Kidney (tissue), 14 donors: Measurements from ENCODE around the gene ECM2. TPM values are rescaled to one million over a fixed set of nuclear protein-coding genes. Genes with fewer than 3 reads are reported as not detected.

Source experiments
- DNase-seq, 5 donors: peaks; one replicate each; pipeline ENCODE4 v3.0.0-alpha.2; 2013 to 2020
- FAIRE-seq: peaks from 2 replicates; lab custom pipeline; 2012; peaks lifted over from hg19 to GRCh38; lab: Jason Lieb, UNC
- H3K27ac ChIP-seq, 2 donors: one replicate each; pipeline ENCODE4 v1.7.0; 2013; ENCODE audit warnings: low read depth in 2 of 2, low read length in 2 of 2, inconsistent platforms in 1 of 2
- H3K27me3 ChIP-seq: one replicate; pipeline ENCODE4 v1.7.1; 2013; ENCODE audit warnings: low read length, inconsistent platforms; ENCODE audit not compliant: control insufficient read depth, insufficient read depth
- H3K36me3 ChIP-seq, 3 donors: one replicate each; pipeline versions ENCODE4 v1.7.0 to v1.7.1; 2013; ENCODE audit warnings: low read length in 3 of 3, control low read depth in 1 of 3, inconsistent platforms in 1 of 3; ENCODE audit not compliant: insufficient read depth in 3 of 3, control insufficient read depth in 2 of 3
- H3K4me1 ChIP-seq, 3 donors: one replicate each; pipeline versions ENCODE4 v1.7.0 to v1.7.1; 2013; ENCODE audit warnings: low read length in 3 of 3, inconsistent platforms in 1 of 3, low read depth in 1 of 3; ENCODE audit not compliant: control insufficient read depth in 2 of 3, insufficient read depth in 2 of 3
- H3K4me3 ChIP-seq, 3 donors: one replicate each; pipeline versions ENCODE4 v1.7.0 to v1.8.1; 2013; ENCODE audit warnings: low read length in 3 of 3, control low read depth in 1 of 3, inconsistent platforms in 1 of 3
- H3K9ac ChIP-seq, 3 donors: one replicate each; pipeline versions ENCODE4 v1.7.0 to v1.7.1; 2013; ENCODE audit warnings: low read length in 3 of 3, control low read depth in 1 of 3, inconsistent platforms in 1 of 3
- H3K9me3 ChIP-seq, 3 donors: one replicate each; pipeline versions ENCODE4 v1.7.0 to v1.7.1; 2013; ENCODE audit warnings: low read length in 3 of 3, control low read depth in 1 of 3, inconsistent platforms in 1 of 3; ENCODE audit not compliant: control insufficient read depth in 2 of 3, insufficient read depth in 1 of 3
- intact Hi-C: fragments of 100-400 bp; cut with DNase I; formaldehyde crosslinking; loops from one replicate; pipeline ENCODE4 v1.11.1; 2022
- polyA plus RNA-seq: library from polyadenylated mRNA; stranded (reverse); fragments of 350-450 nt; fragmentation: Illumina TruSeq; extraction: RNeasy Lipid Tissue Mini Kit (QIAGEN cat#74804); gene quantifications from one replicate; pipeline ENCODE4 v1.2.3, GENCODE V29; 2014; ENCODE audit warnings: low read depth, low replicate concordance; ENCODE audit not compliant: insufficient read depth
- total RNA-seq: library from RNA; stranded (reverse); fragmentation: NEBNext Ultra II Directional; extraction: Animal tissue kit (Norgen Biotek cat#: 25700); gene quantifications from one replicate; pipeline ENCODE4 v1.2.1, GENCODE V29; 2021
- TF ChIP-seq, protein P1 (sequence below): IDR thresholded peaks from 3 replicates; pipeline ENCODE4 v1.5.1; 2012; ENCODE audit warnings: mild to moderate bottlenecking, moderate library complexity, borderline replicate concordance; ENCODE audit not compliant: insufficient read depth; ENCODE audit errors: extremely low read depth
- donor health status: control.
- donor health status: control.
- donor health status: control.
- donor health status: control.
- donor health status: control.
- donor health status: DM: yes; HTN: yes; CAD: no.
- donor health status: Normal renal cell carcinoma (clear cell type).

ECM2 gene
- total and polyA plus RNA-seq, 2 donors from 2014 or later = 5.5 to 7.6 TPM

DNA sequence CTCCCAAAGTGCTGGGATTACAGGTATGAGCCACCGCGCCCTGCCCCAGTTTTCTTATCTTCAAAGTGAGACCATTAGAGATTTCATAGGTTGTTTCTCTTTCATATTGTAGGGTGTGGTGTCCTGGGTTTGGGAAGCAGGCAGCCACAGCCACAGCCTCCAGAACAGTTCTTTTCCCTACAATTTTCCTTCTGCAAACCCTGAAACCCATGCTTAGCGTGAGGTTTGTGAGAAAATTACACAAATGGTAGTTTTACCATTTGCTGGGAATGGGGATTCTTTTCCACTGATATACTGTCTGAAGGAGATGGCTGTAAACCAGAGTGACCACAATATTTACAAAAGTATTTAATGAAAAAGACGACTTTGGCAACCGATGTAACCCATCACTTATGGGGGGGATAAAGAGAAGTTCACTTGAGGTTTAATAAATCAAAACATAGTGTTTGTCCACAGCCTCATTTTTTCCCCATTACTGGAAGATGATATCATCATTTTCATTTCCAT, 26.7 kb upstream of the ECM2 start:
- Histone ChIP-seq H3K36me3 (no peaks in the 10 kb centered on the region), H3K4me1 (no peaks in the 10 kb centered on the region), H3K9ac (no peak overlapping the region), H3K4me3 (no peak overlapping the region), H3K27ac (no peak overlapping the region), H3K27me3 (no peaks in the 10 kb centered on the region), H3K9me3 (no peaks in the 10 kb centered on the region)
- TF ChIP-seq, protein P1, sequence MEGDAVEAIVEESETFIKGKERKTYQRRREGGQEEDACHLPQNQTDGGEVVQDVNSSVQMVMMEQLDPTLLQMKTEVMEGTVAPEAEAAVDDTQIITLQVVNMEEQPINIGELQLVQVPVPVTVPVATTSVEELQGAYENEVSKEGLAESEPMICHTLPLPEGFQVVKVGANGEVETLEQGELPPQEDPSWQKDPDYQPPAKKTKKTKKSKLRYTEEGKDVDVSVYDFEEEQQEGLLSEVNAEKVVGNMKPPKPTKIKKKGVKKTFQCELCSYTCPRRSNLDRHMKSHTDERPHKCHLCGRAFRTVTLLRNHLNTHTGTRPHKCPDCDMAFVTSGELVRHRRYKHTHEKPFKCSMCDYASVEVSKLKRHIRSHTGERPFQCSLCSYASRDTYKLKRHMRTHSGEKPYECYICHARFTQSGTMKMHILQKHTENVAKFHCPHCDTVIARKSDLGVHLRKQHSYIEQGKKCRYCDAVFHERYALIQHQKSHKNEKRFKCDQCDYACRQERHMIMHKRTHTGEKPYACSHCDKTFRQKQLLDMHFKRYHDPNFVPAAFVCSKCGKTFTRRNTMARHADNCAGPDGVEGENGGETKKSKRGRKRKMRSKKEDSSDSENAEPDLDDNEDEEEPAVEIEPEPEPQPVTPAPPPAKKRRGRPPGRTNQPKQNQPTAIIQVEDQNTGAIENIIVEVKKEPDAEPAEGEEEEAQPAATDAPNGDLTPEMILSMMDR = no peak
- intact Hi-C loops = no loop called here
- FAIRE-seq (no peak), DNase-seq (peak in 1 of 5 donors; percentile 33)

- H3K27me3 ChIP-seq = no peaks in the 10 kb centered on the region
- H3K4me1 ChIP-seq = no peaks in the 10 kb centered on the region
- intact Hi-C loops = no loop called here
- no peaks in the 10 kb centered on the region for H3K36me3 ChIP-seq
- no peak overlapping the region for H3K9ac ChIP-seq
- DNase-seq (peak in 1 of 5 donors; percentile 27), FAIRE-seq (no peak)
- TF ChIP-seq, protein P1 = no peak
- H3K9me3 ChIP-seq = no peaks in the 10 kb centered on the region
- no peak overlapping the region for H3K4me3 ChIP-seq
- no peak overlapping the region for H3K27ac ChIP-seq
Measured at GRCh38 chr9:92561374-92562330, 25.9 kb upstream of the ECM2 start.

GRCh38 chr9:92558612-92559374, 23.0 kb upstream of the ECM2 start:
- Histone ChIP-seq H3K9ac (no peak overlapping the region), H3K9me3 (no peaks in the 10 kb centered on the region), H3K36me3 (no peaks in the 10 kb centered on the region), H3K27ac (no peak overlapping the region), H3K4me3 (no peak overlapping the region), H3K27me3 (no peaks in the 10 kb centered on the region), H3K4me1 (no peaks in the 10 kb centered on the region)
- TF ChIP-seq, protein P1 = no peak
- no peak for DNase-seq
- FAIRE-seq = no peak
- intact Hi-C loops = no loop called here
